HG03103 (cell line): ENCODE measurements around the gene OR2L8.

Experiments used
- ATAC-seq: cut with Tn5 transposase; IDR thresholded peaks from one replicate; pipeline ENCODE4 v1.9.1; 2021; ENCODE audit warnings: low read depth; ENCODE audit not compliant: unreplicated experiment

Gene OR2L8, protein sequence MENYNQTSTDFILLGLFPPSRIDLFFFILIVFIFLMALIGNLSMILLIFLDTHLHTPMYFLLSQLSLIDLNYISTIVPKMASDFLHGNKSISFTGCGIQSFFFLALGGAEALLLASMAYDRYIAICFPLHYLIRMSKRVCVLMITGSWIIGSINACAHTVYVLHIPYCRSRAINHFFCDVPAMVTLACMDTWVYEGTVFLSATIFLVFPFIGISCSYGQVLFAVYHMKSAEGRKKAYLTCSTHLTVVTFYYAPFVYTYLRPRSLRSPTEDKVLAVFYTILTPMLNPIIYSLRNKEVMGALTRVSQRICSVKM

DNA sequence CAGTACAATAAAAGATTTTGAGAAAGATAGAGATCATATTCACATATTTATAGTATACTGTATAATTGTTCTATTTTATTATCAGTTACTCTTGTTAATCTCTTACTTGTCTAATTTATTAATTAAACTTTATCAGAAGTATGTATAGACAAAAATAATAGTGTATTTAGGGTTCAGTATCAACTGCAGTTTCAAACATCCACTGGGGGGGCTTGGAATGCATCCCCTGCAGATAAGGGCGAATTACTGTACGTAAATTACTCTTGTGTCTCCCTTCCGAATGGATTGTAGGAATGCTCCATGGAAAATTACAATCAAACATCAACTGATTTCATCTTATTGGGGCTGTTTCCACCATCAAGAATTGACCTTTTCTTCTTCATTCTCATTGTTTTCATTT is at the start of gene OR2L8:
TSS of gene OR2L8 (plus strand) at position 301 of the 400 bp plus-strand sequence. CDS start at position 301, 0 bp downstream.
- ATAC-seq = no peak

DNA sequence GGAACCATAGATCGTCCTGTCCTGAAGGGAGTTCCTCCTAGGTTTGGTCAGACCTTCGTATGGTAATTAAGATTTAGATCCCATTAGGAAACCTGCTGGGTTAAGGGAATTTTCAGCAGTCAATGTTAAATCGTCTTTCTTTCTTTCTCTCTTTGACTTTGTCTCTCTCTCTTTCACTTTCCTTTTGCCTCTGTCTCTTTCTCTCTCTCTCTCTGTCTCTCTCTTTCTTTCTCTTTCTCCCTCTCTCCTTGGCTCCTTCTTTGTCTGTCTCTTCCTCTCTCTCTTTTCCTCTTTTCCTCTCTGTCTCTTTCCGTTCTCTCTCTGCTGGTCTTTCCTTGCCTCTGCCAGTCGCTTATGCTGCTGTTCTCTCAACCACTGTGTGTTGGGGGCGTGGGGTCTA is 44.5 kb upstream of the OR2L8 start:
- ATAC-seq = no peak

GRCh38 chr1:247905181-247905580 is 43.5 kb upstream of the OR2L8 start:
- no peak for ATAC-seq

GRCh38 chr1:247905910-247906503 is 42.7 kb upstream of the OR2L8 start:
- ATAC-seq = no peak

- ATAC-seq = no peak
Measured at GRCh38 chr1:247906504-247907047, 42.1 kb upstream of the OR2L8 start.

DNA sequence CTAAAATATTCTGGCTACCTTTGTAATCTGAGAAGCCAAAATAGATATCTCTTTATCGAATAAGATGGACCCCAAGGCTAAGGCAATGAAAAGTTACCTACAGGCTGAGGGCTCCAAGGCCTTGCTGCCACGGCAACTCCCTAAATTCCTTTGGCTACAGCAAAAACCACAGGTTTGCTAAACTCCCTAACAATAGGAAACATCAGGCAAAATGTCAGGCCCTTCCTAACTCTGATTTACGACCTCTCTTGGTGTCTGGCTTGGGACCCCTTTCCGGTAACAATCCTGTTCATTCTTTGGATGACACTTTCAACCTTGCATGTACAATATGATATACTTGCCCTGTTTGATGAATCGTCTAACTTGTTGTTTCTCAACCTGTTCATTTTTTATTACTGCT is 39.9 kb upstream of the OR2L8 start:
- no peak for ATAC-seq

DNA sequence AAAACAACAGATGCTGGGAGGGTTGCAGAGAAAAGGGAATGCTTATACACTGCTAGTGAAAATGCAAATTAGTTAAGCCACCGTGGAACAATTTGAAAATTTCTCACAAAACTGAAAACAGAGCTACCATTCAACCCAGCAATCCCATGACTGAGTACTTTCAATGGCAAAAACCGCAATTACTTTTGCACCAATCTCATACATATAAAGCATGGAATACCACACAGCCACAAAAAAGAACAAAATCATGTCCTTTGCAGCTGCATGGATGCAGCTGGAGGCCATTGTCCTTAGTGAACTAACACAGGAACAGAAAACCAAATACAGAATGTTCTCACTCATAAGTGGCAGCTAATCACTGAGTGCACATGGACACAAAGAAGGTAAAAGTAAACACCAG is 34.9 kb upstream of the OR2L8 start:
- no peak for ATAC-seq

- no peak for ATAC-seq
Measured at GRCh38 chr1:247914941-247915662, 33.6 kb upstream of the OR2L8 start.

- ATAC-seq = no peak
Measured at GRCh38 chr1:247919952-247920351, 28.7 kb upstream of the OR2L8 start, which contains the start of gene OR2T8. Gene OR2T8, plus strand, starts transcription at chr1:247920252. Its CDS starts 766 bp downstream, at chr1:247921018.

- ATAC-seq = no peak
Measured at GRCh38 chr1:247923941-247924340, 24.7 kb upstream of the OR2L8 start.

- ATAC-seq = no peak
Measured at GRCh38 chr1:247924868-247925267, 23.8 kb upstream of the OR2L8 start, which contains the start of gene OR2AJ1. Gene OR2AJ1, plus strand, starts transcription at chr1:247924889. Its CDS starts 8,880 bp downstream, at chr1:247933769.

GRCh38 chr1:247933989-247934388 is 14.7 kb upstream of the OR2L8 start:
- no peak for ATAC-seq

DNA sequence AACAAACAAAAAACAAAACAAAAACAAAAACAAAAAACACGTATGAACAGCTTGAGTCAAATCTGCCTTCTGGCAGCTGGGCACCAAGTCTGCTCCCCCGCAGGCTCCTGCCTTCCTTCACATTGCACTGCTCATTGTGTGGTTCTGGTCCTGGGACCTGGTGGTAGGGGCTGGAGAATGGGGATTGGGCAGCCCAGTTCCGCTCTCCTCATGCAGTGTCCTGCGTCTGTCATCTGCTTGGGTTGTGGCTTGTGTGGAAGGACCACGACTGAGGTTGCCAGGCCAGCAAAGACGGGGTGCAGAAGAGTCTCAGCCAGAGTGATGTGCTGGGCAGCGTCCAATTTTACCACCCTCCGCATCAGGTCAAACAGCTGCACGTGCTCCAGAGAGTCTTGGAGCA is 12.9 kb upstream of the OR2L8 start:
- ATAC-seq = no peak

GRCh38 chr1:247936415-247936814 is 12.2 kb upstream of the OR2L8 start:
- no peak for ATAC-seq

DNA sequence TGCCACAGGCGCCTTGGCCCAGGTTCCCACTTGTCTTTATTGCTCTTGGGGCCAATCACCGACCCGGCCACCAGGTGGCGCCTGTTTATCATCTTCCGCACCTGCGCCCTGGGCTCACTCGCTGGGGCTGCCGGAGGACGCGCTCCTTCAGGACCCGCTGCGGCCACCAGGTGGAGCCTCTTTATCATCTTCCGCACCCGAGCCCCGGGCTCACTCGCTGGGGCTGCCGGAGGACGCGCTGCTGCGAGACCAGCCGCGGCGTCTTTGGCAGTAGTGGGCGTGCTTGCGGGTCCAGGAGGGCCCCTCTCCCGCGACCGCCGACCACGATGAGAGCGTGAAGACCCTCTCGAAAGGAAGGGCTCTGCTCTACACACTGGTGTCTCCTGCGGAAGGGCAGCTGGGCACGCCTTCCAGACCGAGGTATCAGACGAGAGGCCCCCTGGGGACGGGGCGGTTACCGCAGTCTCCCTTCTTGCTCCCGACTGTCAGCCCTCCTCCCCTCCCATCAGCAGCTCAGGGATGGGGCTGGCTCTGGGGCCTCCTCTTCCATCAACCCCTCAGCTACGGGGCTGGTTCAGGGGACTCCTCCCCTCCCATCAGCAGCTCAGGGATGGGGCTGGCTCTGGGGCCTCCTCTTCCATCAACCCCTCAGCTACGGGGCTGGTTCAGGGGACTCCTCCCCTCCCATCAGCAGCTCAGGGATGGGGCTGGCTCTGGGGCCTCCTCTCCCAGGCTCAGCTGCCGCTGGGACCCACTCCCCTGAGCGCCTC is 11.5 kb upstream of the OR2L8 start:
- peak; percentile 100 for ATAC-seq

DNA sequence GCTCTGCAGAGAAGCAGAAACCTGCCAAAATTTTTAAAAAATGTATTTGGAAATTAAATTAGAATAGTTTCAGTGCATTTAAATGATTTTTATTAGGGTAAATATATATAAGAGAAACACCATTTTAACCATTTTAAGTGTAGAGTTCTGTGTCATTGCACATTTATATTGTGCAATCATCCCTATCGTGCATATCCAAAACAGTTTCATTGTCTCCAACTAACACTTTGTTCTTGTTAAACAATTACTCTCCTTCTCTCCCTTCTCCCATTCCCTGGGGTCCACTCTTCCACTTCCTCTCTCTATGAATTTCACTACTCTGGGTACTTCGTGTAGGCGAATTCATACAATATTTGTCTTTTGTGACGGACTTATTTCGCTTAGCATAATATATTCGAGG is 6.0 kb upstream of the OR2L8 start:
- no peak for ATAC-seq

DNA sequence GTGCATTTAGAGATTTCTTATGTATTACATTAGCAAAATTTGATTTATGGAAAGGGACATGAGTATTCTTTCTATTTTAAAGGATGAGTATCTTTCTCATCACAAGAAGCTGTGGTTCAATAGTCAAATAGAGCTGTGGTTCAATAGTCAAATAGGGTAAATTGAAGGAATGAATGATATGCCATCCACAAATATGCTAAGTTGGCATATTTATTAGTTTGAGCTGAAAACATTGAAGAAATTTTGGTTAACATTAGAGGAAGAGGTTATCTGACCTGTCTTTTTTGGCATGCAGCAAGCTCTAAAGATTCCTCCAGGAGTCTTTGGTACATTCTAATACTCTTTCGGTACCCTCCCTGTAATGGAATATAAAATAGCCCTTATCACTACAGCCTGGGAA is 4.8 kb downstream of the OR2L8 start:
- no peak for ATAC-seq

GRCh38 chr1:247961791-247962190 is 13.1 kb downstream of the OR2L8 start:
- ATAC-seq = no peak

DNA sequence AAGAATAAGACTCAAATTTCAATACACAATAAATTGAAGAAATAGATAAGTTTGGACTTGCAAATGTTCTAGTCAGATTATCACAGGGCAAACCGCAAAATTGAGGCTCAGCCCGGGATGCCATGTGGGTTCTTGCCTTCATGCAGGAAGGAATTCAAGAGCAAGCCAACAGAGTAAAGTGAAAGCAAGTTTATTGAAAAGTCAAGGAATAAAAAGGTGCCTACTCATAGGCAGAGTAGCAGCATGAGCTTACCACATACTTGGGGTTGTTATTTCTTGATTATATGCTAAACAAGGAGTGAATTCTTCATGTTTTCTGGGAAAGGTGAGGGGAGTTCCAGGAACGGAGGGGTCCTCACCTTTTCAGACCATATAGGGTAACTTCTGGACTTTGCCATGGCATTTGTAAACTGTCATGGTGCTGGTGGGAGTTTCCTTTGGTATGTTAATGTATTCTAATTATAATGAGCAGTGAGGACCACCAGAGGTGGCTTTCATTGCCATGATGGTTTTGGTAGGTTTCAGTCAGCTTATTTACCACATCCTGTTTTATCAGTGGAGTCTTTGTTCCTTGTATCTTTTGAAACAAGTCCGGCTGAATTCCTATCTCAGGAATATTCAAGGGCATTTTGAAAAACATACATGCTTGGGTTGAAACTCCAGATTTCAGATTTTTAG is 14.4 kb downstream of the OR2L8 start:
- no peak for ATAC-seq

DNA sequence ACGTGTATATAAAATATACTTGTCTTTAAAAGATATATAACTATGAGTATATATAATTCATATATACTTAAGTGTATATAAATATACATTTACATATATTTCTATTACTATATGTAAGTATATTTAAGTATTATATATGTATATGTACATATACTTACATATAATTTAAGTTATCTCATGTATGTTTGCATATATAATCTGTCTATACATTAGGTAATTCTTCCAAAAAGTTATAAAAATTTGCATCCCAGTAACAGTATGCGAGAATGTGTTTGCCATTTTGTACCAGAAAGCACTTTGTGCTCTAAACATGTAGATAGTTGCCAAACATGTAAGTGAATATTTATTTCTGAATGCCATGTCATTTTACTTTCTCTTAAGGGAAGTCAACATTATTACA is 16.3 kb downstream of the OR2L8 start, which contains the start of gene OR2AK2:
TSS of gene OR2AK2 (plus strand) at position 301 of the 400 bp plus-strand sequence. CDS start 144 bp downstream, outside the sequence.
- ATAC-seq = no peak
